ENCODE data around the gene PTCH1.

GRCh38 chr9:95415158-95415557 is 101.6 kb downstream of the PTCH1 start:
- TF ChIP-seq EZH2 (IDR thresholded peaks at IDR 0.05; ENCODE audit: low read length, missing control alignments): no peak
- TF ChIP-seq, protein P1, sequence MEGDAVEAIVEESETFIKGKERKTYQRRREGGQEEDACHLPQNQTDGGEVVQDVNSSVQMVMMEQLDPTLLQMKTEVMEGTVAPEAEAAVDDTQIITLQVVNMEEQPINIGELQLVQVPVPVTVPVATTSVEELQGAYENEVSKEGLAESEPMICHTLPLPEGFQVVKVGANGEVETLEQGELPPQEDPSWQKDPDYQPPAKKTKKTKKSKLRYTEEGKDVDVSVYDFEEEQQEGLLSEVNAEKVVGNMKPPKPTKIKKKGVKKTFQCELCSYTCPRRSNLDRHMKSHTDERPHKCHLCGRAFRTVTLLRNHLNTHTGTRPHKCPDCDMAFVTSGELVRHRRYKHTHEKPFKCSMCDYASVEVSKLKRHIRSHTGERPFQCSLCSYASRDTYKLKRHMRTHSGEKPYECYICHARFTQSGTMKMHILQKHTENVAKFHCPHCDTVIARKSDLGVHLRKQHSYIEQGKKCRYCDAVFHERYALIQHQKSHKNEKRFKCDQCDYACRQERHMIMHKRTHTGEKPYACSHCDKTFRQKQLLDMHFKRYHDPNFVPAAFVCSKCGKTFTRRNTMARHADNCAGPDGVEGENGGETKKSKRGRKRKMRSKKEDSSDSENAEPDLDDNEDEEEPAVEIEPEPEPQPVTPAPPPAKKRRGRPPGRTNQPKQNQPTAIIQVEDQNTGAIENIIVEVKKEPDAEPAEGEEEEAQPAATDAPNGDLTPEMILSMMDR (conservative IDR thresholded peaks at IDR 0.05 in 1 of 2, IDR thresholded peaks at IDR 0.05 in 1 of 2; ENCODE audit: low read depth in 1 of 2, low read length in 2 of 2): no peak

Data from fibroblast of lung (primary cell).